K562 (cell line): ENCODE measurements around the gene RTBDN. TPM values are rescaled to one million over a fixed set of nuclear protein-coding genes. Genes with fewer than 3 reads are reported as not detected.
A peak's percentile ranks its signal among the peaks of the same experiment; 100 is the strongest.

Source experiments
- CXXC5 ChIP-seq: fragments of 250-450 bp; sonication (Bioruptor Pico); IDR thresholded peaks from 2 replicates; pipeline ENCODE4 v1.8.0; 2022; ENCODE audit warnings: inconsistent platforms, mild to moderate bottlenecking, moderate library complexity
- FOXA3 ChIP-seq, 2 experiments: fragments of 450-650 bp in 1 of 2; sonication (generic) in 1 of 2; formaldehyde crosslinking; IDR thresholded peaks in 1 of 2; conservative IDR thresholded peaks in 1 of 2; 2 replicates each; pipeline versions ENCODE4 v1.4.0 to v1.8.0; 2020 to 2022; ENCODE audit warnings: mild to moderate bottlenecking in 2 of 2, missing genetic modification reagents in 1 of 2
- FOXO4 ChIP-seq: fragments of 450-650 bp; formaldehyde crosslinking; IDR thresholded peaks from 2 replicates; pipeline ENCODE4 v1.4.0; 2020; ENCODE audit warnings: mild to moderate bottlenecking, moderate library complexity
- GTF2B ChIP-seq: IDR thresholded peaks from 2 replicates; pipeline ENCODE4 v1.6.1; 2011; ENCODE audit not compliant: insufficient read length; ENCODE audit errors: extremely low read depth
- HES1 ChIP-seq: fragments of 450-650 bp; IDR thresholded peaks from 2 replicates; pipeline ENCODE4 v1.6.1; 2016; ENCODE audit warnings: low read depth, mild to moderate bottlenecking, moderate library complexity
- KLF10 ChIP-seq: fragments of 250-450 bp; sonication (Bioruptor Pico); IDR thresholded peaks from 2 replicates; pipeline ENCODE4 v1.6.1; 2021; ENCODE audit warnings: matching md5 sums
- MCM5 ChIP-seq: fragments of 450-650 bp; IDR thresholded peaks from 2 replicates; pipeline ENCODE4 v1.6.1; 2016; ENCODE audit warnings: low read depth
- NR2C1 ChIP-seq, 2 experiments: fragments of 450-650 bp; IDR thresholded peaks; 2 replicates each; pipeline ENCODE4 v1.6.1; 2017; ENCODE audit warnings: mild to moderate bottlenecking in 2 of 2, antibody characterized with exemption in 1 of 2, inconsistent platforms in 1 of 2, missing compliant biosample characterization in 1 of 2, missing genetic modification characterization in 1 of 2
- RBBP5 ChIP-seq: fragments of 200-600 bp; sonication (generic); IDR thresholded peaks from 2 replicates; pipeline ENCODE4 v1.6.1; 2012; ENCODE audit warnings: borderline replicate concordance, mild to moderate bottlenecking, low read length, control low read depth, inconsistent platforms; ENCODE audit not compliant: insufficient read depth, poor library complexity, severe bottlenecking
- RCOR1 ChIP-seq, 2 experiments: IDR thresholded peaks; 2 replicates each; pipeline ENCODE4 v1.6.1; 2012; ENCODE audit warnings: low read depth in 2 of 2, low read length in 2 of 2, borderline replicate concordance in 1 of 2, improper control_type of control experiment in 1 of 2
- TBP ChIP-seq: optimal IDR thresholded peaks from 2 replicates; pipeline ENCODE3; 2011; ENCODE audit warnings: low read depth, low read length, improper control_type of control experiment
- TRIM28 ChIP-seq: fragments of 450-650 bp; IDR thresholded peaks from 2 replicates; pipeline ENCODE4 v1.6.1; 2017
- ZC3H11A ChIP-seq: IDR thresholded peaks from 2 replicates; pipeline ENCODE4 v1.6.1; 2012; ENCODE audit warnings: low read depth, low read length, improper control_type of control experiment
- ZNF124 ChIP-seq: sonication (generic); formaldehyde crosslinking; IDR thresholded peaks from 2 replicates; pipeline ENCODE4 v1.8.1; 2022; ENCODE audit warnings: missing genetic modification reagents
- ZNF507 ChIP-seq: conservative IDR thresholded peaks from 2 replicates; pipeline ENCODE4 v1.6.1; 2017; ENCODE audit warnings: missing genetic modification characterization, missing compliant biosample characterization
- ZNF609 ChIP-seq: sonication (generic); formaldehyde crosslinking; IDR thresholded peaks from 2 replicates; pipeline ENCODE4 v1.8.1; 2023; ENCODE audit warnings: missing genetic modification reagents, mild to moderate bottlenecking, borderline replicate concordance
- ZNF668 ChIP-seq: fragments of 250-450 bp; sonication (Bioruptor Pico); IDR thresholded peaks from 2 replicates; pipeline ENCODE4 v1.8.0; 2022; ENCODE audit warnings: mild to moderate bottlenecking, inconsistent platforms
- ZNF707 ChIP-seq: fragments of 250-450 bp; sonication (Bioruptor Pico); conservative IDR thresholded peaks from 2 replicates; pipeline ENCODE4 v1.8.0; 2022; ENCODE audit warnings: inconsistent platforms, mild to moderate bottlenecking, moderate library complexity
- ZNF830 ChIP-seq: fragments of 250-450 bp; sonication (Bioruptor Pico); IDR thresholded peaks from 2 replicates; pipeline ENCODE4 v1.5.0; 2021; ENCODE audit warnings: mild to moderate bottlenecking
- polyA plus RNA-seq, 8 experiments: library from polyadenylated mRNA; depleted of rRNA in 4 of 8; stranded (reverse) in 5 of 8; unstranded in 3 of 8; fragments of >200 nt; fragmentation: Nextera tagmentation in 2 of 8; fragmentation: Illumina TruSeq in 1 of 8; extraction: Ambion mirVana in 2 of 8; extraction: Trizol in 1 of 8; gene quantifications; 2 replicates each; pipeline versions ENCODE4 v1.2.1 to v1.2.3, GENCODE V29; 2011 to 2014; ENCODE audit warnings: inconsistent platforms in 1 of 8, missing spikeins in 1 of 8
- total RNA-seq, 7 experiments: library from RNA; depleted of rRNA in 6 of 7; stranded (reverse); fragments of >200 nt in 6 of 7; fragmentation: Illumina TruSeq in 2 of 7; extraction: Trizol in 2 of 7; gene quantifications; 2 replicates each; pipeline versions ENCODE4 v1.2.1 to v1.2.3, GENCODE V29; 2011 to 2021; ENCODE audit warnings: low replicate concordance in 1 of 7

The RTBDN gene
- total and polyA plus RNA-seq, 9 of the 15 experiments (the other 6 are each of a cell fraction or from before 2014, with no cell fraction given): 0.20 to 2.3 (median 0.72) TPM; not detected in 1

GRCh38 chr19:12867120-12868099, 33.0 kb upstream of the RTBDN start (continued):
- TF ChIP-seq ZNF609 (CRISPR knock-in tag) (no peak), FOXA3 (CRISPR knock-in tag; conservative IDR thresholded peaks at IDR 0.05 in 1 of 2, IDR thresholded peaks at IDR 0.05 in 1 of 2) (no peak), CXXC5 (CRISPR knock-in tag) (peak; percentile 33; the same call in 1 of the 2 replicates), MCM5 (no peak), GTF2B (no peak), ZC3H11A (no peak), HES1 (no peak), ZNF830 (CRISPR knock-in tag) (no peak), NR2C1 (IDR thresholded peaks at IDR 0.05) (no peak), NR2C1 (tag; IDR thresholded peaks at IDR 0.05) (no peak), TBP (no peak), ZNF668 (CRISPR knock-in tag) (no peak), TRIM28 (no peak), RCOR1 (IDR thresholded peaks at IDR 0.05; ENCODE audit: borderline replicate concordance in 1 of 2, low read depth in 2 of 2, low read length in 2 of 2) (peak in 1 of 2 experiments; percentile 6; a peak in 1 of 4 replicates), KLF10 (no peak), ZNF124 (CRISPR knock-in tag) (no peak), RBBP5 (peak; percentile 51), ZNF707 (no peak), FOXO4 (no peak), ZNF507 (tag) (no peak)
